HUES48 (cell line): ENCODE results near the gene RELT.

Experiments used
- H3K27ac ChIP-seq: one replicate; pipeline ENCODE4 v1.7.0; 2013; ENCODE audit warnings: low read depth, low read length, inconsistent platforms
- H3K27me3 ChIP-seq: 2 replicates; pipeline ENCODE4 v1.6.1; 2013; ENCODE audit warnings: mild to moderate bottlenecking, low read length; ENCODE audit not compliant: control insufficient read depth, insufficient read depth
- H3K36me3 ChIP-seq: 2 replicates; pipeline ENCODE4 v1.6.1; 2013; ENCODE audit warnings: low read length; ENCODE audit not compliant: control insufficient read depth, insufficient read depth
- H3K4me1 ChIP-seq: 2 replicates; pipeline ENCODE4 v1.6.1; 2013; ENCODE audit warnings: mild to moderate bottlenecking, low read length; ENCODE audit not compliant: control insufficient read depth, insufficient read depth
- H3K4me3 ChIP-seq: 2 replicates; pipeline ENCODE4 v1.5.1; 2013; ENCODE audit warnings: mild to moderate bottlenecking, low read depth, low read length
- H3K9ac ChIP-seq: 2 replicates; pipeline ENCODE4 v1.6.1; 2013; ENCODE audit warnings: mild to moderate bottlenecking, low read depth, low read length, moderate library complexity
- H3K9me3 ChIP-seq: 2 replicates; pipeline ENCODE4 v1.6.1; 2013; ENCODE audit warnings: low read length; ENCODE audit not compliant: control insufficient read depth, insufficient read depth

Gene RELT

GRCh38 chr11:73387594-73388264 lies 11.5 kb downstream of the RELT start:
- no peak overlapping the region for H3K9ac ChIP-seq
- no peaks in the 10 kb centered on the region for H3K27me3 ChIP-seq
- no peak overlapping the region for H3K27ac ChIP-seq
- H3K9me3 ChIP-seq = no peaks in the 10 kb centered on the region
- peaks cover 8% of the 10 kb centered on the region; the same call in 1 of the 2 replicates for H3K4me1 ChIP-seq
- H3K36me3 ChIP-seq = no peaks in the 10 kb centered on the region
- no peak overlapping the region for H3K4me3 ChIP-seq

- Histone ChIP-seq H3K9ac (no peak overlapping the region), H3K4me1 (peaks cover 5% of the 10 kb centered on the region; the same call in 1 of the 2 replicates), H3K9me3 (no peaks in the 10 kb centered on the region), H3K36me3 (no peaks in the 10 kb centered on the region), H3K27ac (no peak overlapping the region), H3K27me3 (no peaks in the 10 kb centered on the region), H3K4me3 (no peak overlapping the region)
Observed at GRCh38 chr11:73388265-73389133, 12.3 kb downstream of the RELT start.

GRCh38 chr11:73389134-73389525 lies 12.9 kb downstream of the RELT start:
- H3K9ac ChIP-seq = no peak overlapping the region
- H3K27ac ChIP-seq = no peak overlapping the region
- no peak overlapping the region for H3K4me3 ChIP-seq
- no peaks in the 10 kb centered on the region for H3K9me3 ChIP-seq
- H3K27me3 ChIP-seq = no peaks in the 10 kb centered on the region
- H3K4me1 ChIP-seq = no peaks in the 10 kb centered on the region; the same call in 1 of the 2 replicates
- no peaks in the 10 kb centered on the region for H3K36me3 ChIP-seq

DNA sequence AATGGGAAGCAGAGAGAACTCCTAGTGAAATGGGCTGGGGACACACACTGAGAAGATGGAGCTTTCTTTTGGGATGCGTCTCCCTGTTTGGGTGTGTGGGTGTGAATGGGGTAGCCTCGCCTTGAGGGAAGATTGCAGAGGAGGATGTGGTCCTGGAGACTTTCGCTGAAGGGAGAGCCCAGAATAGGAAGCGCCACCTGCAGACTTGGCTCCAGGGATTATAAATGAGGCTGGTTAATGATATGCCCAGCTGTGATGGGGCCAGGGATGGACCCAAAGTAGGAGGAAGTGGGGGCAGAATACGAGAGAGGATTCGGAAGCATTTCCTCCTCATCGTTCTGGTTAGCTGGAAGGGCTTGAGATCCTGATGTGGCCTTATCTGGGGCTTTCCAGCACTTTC lies 13.7 kb downstream of the RELT start:
- Histone ChIP-seq H3K27me3 (no peaks in the 10 kb centered on the region), H3K4me3 (no peak overlapping the region), H3K9me3 (no peaks in the 10 kb centered on the region), H3K9ac (no peak overlapping the region), H3K27ac (no peak overlapping the region), H3K4me1 (no peaks in the 10 kb centered on the region; the same call in 1 of the 2 replicates), H3K36me3 (no peaks in the 10 kb centered on the region)

GRCh38 chr11:73390601-73391565 lies 14.7 kb downstream of the RELT start:
- no peaks in the 10 kb centered on the region; the same call in 1 of the 2 replicates for H3K4me1 ChIP-seq
- H3K4me3 ChIP-seq = no peak overlapping the region
- H3K9me3 ChIP-seq = no peaks in the 10 kb centered on the region
- no peaks in the 10 kb centered on the region for H3K27me3 ChIP-seq
- H3K27ac ChIP-seq = no peak overlapping the region
- no peak overlapping the region for H3K9ac ChIP-seq
- H3K36me3 ChIP-seq = no peaks in the 10 kb centered on the region

DNA sequence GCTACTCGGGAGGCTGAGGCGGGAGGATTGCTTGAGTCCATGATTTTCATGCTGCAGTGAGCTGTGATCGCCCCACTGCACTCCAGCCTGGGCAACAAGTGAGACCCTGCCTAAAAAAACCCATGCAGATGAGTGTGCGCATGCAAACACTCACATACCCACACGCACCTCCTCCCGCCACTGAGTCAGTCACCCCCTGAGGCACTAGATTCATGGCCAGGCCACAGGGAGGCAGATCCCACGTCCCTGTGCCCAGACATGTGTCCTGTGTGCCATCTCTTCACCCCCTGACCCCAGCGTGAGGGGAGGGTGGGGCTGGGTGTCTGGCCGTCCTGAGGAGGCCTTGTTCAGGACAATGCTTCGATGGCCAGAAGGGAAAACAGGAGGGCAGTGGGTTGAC lies 15.5 kb downstream of the RELT start:
- no peaks in the 10 kb centered on the region for H3K36me3 ChIP-seq

DNA sequence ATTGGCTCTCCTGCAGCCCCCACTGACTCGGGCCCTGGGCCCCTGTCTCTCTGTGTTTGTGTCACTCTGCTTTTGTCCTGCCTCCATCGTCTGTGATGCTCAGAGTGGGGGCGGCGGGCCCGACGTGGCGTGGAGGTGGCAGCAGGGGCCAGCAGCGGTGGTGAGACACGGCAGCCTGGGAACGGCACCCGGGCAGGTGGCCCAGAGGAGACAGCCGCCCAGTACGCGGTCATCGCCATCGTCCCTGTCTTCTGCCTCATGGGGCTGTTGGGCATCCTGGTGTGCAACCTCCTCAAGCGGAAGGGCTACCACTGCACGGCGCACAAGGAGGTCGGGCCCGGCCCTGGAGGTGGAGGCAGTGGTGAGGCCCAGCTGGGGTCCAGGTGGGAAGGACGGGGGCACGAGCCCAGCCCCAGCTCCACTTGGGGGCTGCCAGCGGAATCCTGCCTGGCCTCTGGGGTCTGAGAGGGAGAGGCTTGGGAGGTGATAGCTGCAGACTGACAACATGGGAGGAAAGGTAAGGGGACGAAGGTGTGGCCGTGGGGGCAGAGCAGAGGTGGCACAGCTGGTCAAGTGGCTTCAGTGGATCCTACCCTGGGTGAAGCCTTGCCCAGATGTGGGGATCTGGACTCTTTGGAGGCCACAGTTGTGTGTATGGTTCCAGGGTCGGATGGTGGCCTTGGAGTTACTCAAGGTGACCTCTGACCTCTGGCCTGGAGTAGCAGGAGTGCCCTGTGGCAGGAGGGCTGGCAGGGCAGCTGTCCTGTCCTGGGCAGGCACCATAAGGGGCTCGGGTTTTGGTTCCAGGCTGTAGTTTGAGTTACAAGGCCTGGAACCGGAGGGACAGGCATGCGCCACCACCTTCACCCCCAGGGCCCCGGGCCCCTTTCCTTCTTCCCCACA lies 16.2 kb downstream of the RELT start:
- no peaks in the 10 kb centered on the region for H3K9me3 ChIP-seq
- H3K4me3 ChIP-seq = no peak overlapping the region
- no peaks in the 10 kb centered on the region for H3K27me3 ChIP-seq
- H3K9ac ChIP-seq = no peak overlapping the region
- no peak overlapping the region for H3K27ac ChIP-seq
- no peaks in the 10 kb centered on the region; the same call in 1 of the 2 replicates for H3K4me1 ChIP-seq
- H3K36me3 ChIP-seq = no peaks in the 10 kb centered on the region

More for the DNA sequence above, 15.5 kb downstream of the RELT start:
- Histone ChIP-seq H3K4me3 (no peak overlapping the region), H3K9me3 (no peaks in the 10 kb centered on the region), H3K9ac (no peak overlapping the region), H3K27ac (no peak overlapping the region), H3K27me3 (no peaks in the 10 kb centered on the region), H3K4me1 (no peaks in the 10 kb centered on the region; the same call in 1 of the 2 replicates)

DNA sequence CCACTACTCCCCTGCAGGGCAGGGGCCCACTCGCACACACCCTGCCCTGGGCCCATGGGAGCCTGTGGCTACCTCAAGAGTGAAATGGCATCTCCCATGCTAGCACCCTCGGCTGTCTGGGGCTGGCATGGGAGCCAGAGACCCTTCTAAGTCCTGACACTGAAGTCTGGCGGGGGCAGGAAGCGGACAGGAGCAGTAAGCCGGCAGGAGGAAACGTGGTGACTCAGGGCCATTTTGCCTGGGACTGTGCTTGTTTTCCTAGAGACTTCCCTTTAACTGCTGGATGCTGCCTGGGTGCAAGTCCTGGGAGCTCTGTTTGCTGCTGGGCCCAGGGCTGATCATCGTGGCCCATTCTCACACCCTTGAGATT lies 16.8 kb downstream of the RELT start:
- no peak overlapping the region for H3K27ac ChIP-seq
- H3K4me3 ChIP-seq = no peak overlapping the region
- no peaks in the 10 kb centered on the region for H3K27me3 ChIP-seq
- H3K36me3 ChIP-seq = no peaks in the 10 kb centered on the region
- no peak overlapping the region for H3K9ac ChIP-seq
- H3K4me1 ChIP-seq = no peaks in the 10 kb centered on the region
- H3K9me3 ChIP-seq = no peaks in the 10 kb centered on the region

DNA sequence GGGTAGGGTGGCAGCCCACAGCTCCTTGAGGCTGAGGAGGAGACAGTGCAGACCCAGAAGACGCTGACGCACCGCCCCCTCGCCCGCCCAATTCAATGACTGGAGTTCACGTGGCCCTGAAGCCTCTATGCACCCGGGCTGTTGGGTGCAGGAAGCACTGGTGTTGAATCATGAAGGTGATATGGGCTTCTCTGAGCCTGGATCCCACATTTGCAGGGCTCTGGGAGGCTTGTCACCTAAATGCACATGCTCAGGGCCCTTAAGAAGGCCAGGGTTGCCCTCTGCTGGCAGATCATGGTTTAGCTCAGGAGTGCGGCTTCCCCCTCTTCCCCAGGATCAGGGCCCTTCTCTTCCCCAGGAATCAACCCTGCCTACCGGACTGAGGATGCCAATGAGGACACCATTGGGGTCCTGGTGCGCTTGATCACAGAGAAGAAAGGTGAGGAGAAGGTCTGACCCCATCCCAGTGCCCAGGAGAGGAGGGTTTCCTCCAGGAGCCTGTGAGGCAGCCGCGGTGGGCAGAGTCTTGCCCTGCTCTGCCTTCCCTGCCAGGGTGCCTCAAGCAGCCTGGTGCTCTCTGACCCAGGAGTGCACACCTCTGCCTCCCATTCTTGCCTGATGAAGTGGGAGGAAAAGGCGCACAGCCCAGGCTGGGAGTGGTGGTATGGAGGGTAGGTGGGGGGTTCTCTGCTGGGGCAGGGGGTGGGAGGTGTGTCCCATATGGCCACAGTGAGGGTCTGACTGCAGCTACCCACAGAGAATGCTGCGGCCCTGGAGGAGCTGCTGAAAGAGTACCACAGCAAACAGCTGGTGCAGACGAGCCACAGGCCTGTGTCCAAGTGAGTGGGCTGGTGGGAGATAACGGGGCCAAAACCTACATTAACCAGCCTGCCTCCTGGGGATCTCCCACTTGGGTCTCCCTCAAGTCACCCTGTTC lies 17.5 kb downstream of the RELT start:
- Histone ChIP-seq H3K4me3 (no peak overlapping the region), H3K9ac (no peak overlapping the region), H3K27me3 (no peaks in the 10 kb centered on the region), H3K27ac (no peak overlapping the region), H3K4me1 (no peaks in the 10 kb centered on the region), H3K36me3 (no peaks in the 10 kb centered on the region), H3K9me3 (no peaks in the 10 kb centered on the region)
